ENCODE measurements around the gene PDXK. TPM values are rescaled to one million over a fixed set of nuclear protein-coding genes. Genes with fewer than 3 reads are reported as not detected.

Gene PDXK
- total and polyA plus RNA-seq, 2 donors (not counting 3 experiments of a cell fraction or from before 2014, with no cell fraction given), result 44.2 to 59.1 TPM

- no peak for FAIRE-seq
Measured at GRCh38 chr21:43696214-43696613, 22.7 kb upstream of the PDXK start.

More at GRCh38 chr21:43696214-43696613, 22.7 kb upstream of the PDXK start:
- H4K20me1 ChIP-seq (replicated peaks; ENCODE audit: control insufficient read depth, extremely low read depth, insufficient read depth, low read length), result no peaks in the 10 kb centered on the region
- no peaks in the 10 kb centered on the region for H3K4me1 ChIP-seq (ENCODE audit: control insufficient read depth, extremely low read depth, insufficient read depth, low read length)
- H2AFZ ChIP-seq (ENCODE audit: low read depth, low read length), result no peak overlapping the region
- no peak overlapping the region for H3K4me3 ChIP-seq (replicated peaks in 1 of 3; ENCODE audit: insufficient read depth in 1 of 3, low read depth in 1 of 3, low read length in 3 of 3)
- H3K79me2 ChIP-seq (ENCODE audit: control insufficient read depth, insufficient read depth, low read length), result no peaks in the 10 kb centered on the region
- no peak overlapping the region for H3K27ac ChIP-seq (ENCODE audit: insufficient read depth, low read depth, low read length)
- H3K27me3 ChIP-seq (ENCODE audit: control insufficient read depth in 2 of 2, insufficient read depth in 2 of 2, low read length in 2 of 2), result no peaks in the 10 kb centered on the region
- H3K9me1 ChIP-seq (replicated peaks; ENCODE audit: control insufficient read depth, extremely low read depth, insufficient read depth, low read length), result no peaks in the 10 kb centered on the region
- no TSS peak for BruUV-seq (replicated peaks)
- no peak for DNase-seq (ENCODE audit: low read depth, low spot score)
- TF ChIP-seq GATA2 (IDR thresholded peaks at IDR 0.05; ENCODE audit: insufficient read depth, insufficient read length, low read depth, low read length) (no peak), CTCF (IDR thresholded peaks at IDR 0.05; ENCODE audit: extremely low read depth in 1 of 2, insufficient read depth in 1 of 2, low read depth in 1 of 2, low read length in 2 of 2) (no peak), MYC (IDR thresholded peaks at IDR 0.05; ENCODE audit: low read depth, low read length) (no peak), MAX (IDR thresholded peaks at IDR 0.05; ENCODE audit: insufficient read depth, insufficient read length) (no peak), POLR2AphosphoS5 (IDR thresholded peaks at IDR 0.05; ENCODE audit: insufficient read depth, low read depth, low read length) (no peak), FOS (IDR thresholded peaks at IDR 0.05; ENCODE audit: borderline replicate concordance, insufficient read depth, low read length) (no peak), EZH2 (IDR thresholded peaks at IDR 0.05; ENCODE audit: borderline replicate concordance, low read depth, low read length, severe bottlenecking) (no peak), POLR2A (IDR thresholded peaks at IDR 0.05; ENCODE audit: low read depth, low read length) (no peak), JUN (IDR thresholded peaks at IDR 0.05; ENCODE audit: borderline replicate concordance, insufficient read depth, insufficient read length, low read depth) (no peak)
- H3K4me2 ChIP-seq (ENCODE audit: insufficient read depth, low read length), result no peak overlapping the region
- CTCF ChIA-PET, result no interaction called here
- POLR2A ChIA-PET, result no interaction called here
- H3K9ac ChIP-seq (replicated peaks; ENCODE audit: extremely low read depth, insufficient read depth, low read length), result no peak overlapping the region
- intact Hi-C loops (cut with micrococcal nuclease), result no loop called here
- H3K9me3 ChIP-seq (replicated peaks; ENCODE audit: control insufficient read depth, insufficient read depth, low read length), result no peaks in the 10 kb centered on the region
- peaks cover 6 to 24% of the 10 kb centered on the region in 2 experiments for H3K36me3 ChIP-seq (ENCODE audit: control insufficient read depth in 2 of 2, extremely low read depth in 1 of 2, insufficient read depth in 2 of 2, low read length in 2 of 2)
- dilution Hi-C loops (cut with MboI; ENCODE audit: extremely low pct_ligation_motif_present, low sequenced_read_pairs), result no loop called here

All from endothelial cell of umbilical vein (primary cell).